Activated naive CD4-positive, alpha-beta T cell treated with Interleukin-2 at 50 U/mL for 16 hours (primary cell): Measurements from ENCODE around the gene ARHGAP8.
"Not testable (repeated sequence)": the region's sequence is repeated elsewhere in the genome, so short reads cannot be mapped to it uniquely, and the experiment has no call there.

Source experiments
- DNase-seq: peaks from one replicate; pipeline ENCODE4 v3.0.0-alpha.2; 2020

Gene ARHGAP8

GRCh38 chr22:44740307-44740706, 12.1 kb upstream of the ARHGAP8 start:
- no peak for DNase-seq

- no peak for DNase-seq
Measured at GRCh38 chr22:44741929-44742328, 10.4 kb upstream of the ARHGAP8 start.

- DNase-seq = no peak
Measured at GRCh38 chr22:44743247-44743646, 9.1 kb upstream of the ARHGAP8 start.

GRCh38 chr22:44743804-44744211, 8.6 kb upstream of the ARHGAP8 start:
- DNase-seq = no peak

GRCh38 chr22:44745853-44746789, 6.3 kb upstream of the ARHGAP8 start:
- no peak for DNase-seq

GRCh38 chr22:44747784-44748127, 4.6 kb upstream of the ARHGAP8 start:
- DNase-seq = not testable (repeated sequence)

- no peak for DNase-seq
Measured at GRCh38 chr22:44748524-44748923, 3.9 kb upstream of the ARHGAP8 start.

- no peak for DNase-seq
Measured at GRCh38 chr22:44750481-44750880, 1.9 kb upstream of the ARHGAP8 start.

- no peak for DNase-seq
Measured at GRCh38 chr22:44753189-44754042, 1.0 kb downstream of the ARHGAP8 start.

- DNase-seq = no peak
Measured at GRCh38 chr22:44754998-44755397, 2.6 kb downstream of the ARHGAP8 start.

GRCh38 chr22:44755417-44755816, 3.0 kb downstream of the ARHGAP8 start:
- DNase-seq = no peak

GRCh38 chr22:44755956-44756361, 3.6 kb downstream of the ARHGAP8 start:
- no peak for DNase-seq

- no peak for DNase-seq
Measured at GRCh38 chr22:44758344-44758973, 6.1 kb downstream of the ARHGAP8 start.

- DNase-seq = no peak
Measured at GRCh38 chr22:44759001-44759400, 6.6 kb downstream of the ARHGAP8 start.

GRCh38 chr22:44759430-44760310, 7.3 kb downstream of the ARHGAP8 start:
- no peak for DNase-seq

GRCh38 chr22:44760476-44760875, 8.1 kb downstream of the ARHGAP8 start:
- DNase-seq = no peak

GRCh38 chr22:44761025-44761424, 8.7 kb downstream of the ARHGAP8 start:
- DNase-seq = no peak

- DNase-seq = no peak
Measured at GRCh38 chr22:44764373-44764772, 12.0 kb downstream of the ARHGAP8 start.

GRCh38 chr22:44764974-44765373, 12.6 kb downstream of the ARHGAP8 start:
- no peak for DNase-seq

- DNase-seq = no peak
Measured at GRCh38 chr22:44765571-44766285, 13.4 kb downstream of the ARHGAP8 start.

GRCh38 chr22:44773082-44773481, 20.7 kb downstream of the ARHGAP8 start:
- DNase-seq = no peak

GRCh38 chr22:44775862-44776261, 23.5 kb downstream of the ARHGAP8 start:
- no peak for DNase-seq
